SK-N-SH (cell line): ENCODE data around the gene TCF15.

Experiments
- CHD2 ChIP-seq: fragments of 150-350 bp; IDR thresholded peaks from 2 replicates; pipeline ENCODE4 v1.6.1; 2018; ENCODE audit warnings: low read length; ENCODE audit not compliant: partially characterized antibody
- EP300 ChIP-seq, 2 experiments: IDR thresholded peaks; 2 replicates each; pipeline versions ENCODE4 v1.4.0 to v1.6.1; 2012; ENCODE audit warnings: borderline replicate concordance in 1 of 2, low read depth in 1 of 2, low read length in 1 of 2
- FOSL2 ChIP-seq: IDR thresholded peaks from 2 replicates; pipeline ENCODE4 v1.4.0; 2012; ENCODE audit warnings: low read depth, mild to moderate bottlenecking, moderate library complexity, borderline replicate concordance
- FOXM1 ChIP-seq: IDR thresholded peaks from 2 replicates; pipeline ENCODE4 v1.4.0; 2012; ENCODE audit warnings: low read depth, mild to moderate bottlenecking
- POLR2AphosphoS5 ChIP-seq: IDR thresholded peaks from 2 replicates; pipeline ENCODE4 v1.6.1; 2012; ENCODE audit warnings: low read depth, low read length
- RCOR1 ChIP-seq: fragments of 150-350 bp; IDR thresholded peaks from 2 replicates; pipeline ENCODE4 v1.6.1; 2017; ENCODE audit warnings: antibody characterized with exemption, low read length
- RFX5 ChIP-seq: IDR thresholded peaks from 2 replicates; pipeline ENCODE4 v1.6.1; 2012; ENCODE audit warnings: mild to moderate bottlenecking, improper control_type of control experiment, low read length
- TF ChIP-seq, protein P1 (sequence below): fragments of 200-600 bp; sonication (generic); IDR thresholded peaks from 2 replicates; pipeline ENCODE4 v1.6.1; 2017; ENCODE audit warnings: antibody characterized with exemption, mild to moderate bottlenecking, moderate library complexity
- TF ChIP-seq, protein P2 (sequence below): IDR thresholded peaks from 2 replicates; pipeline ENCODE4 v1.4.0; 2012; ENCODE audit warnings: low read depth
- TF ChIP-seq, protein P3 (sequence below): IDR thresholded peaks from 2 replicates; pipeline ENCODE4; 2012

DNA sequence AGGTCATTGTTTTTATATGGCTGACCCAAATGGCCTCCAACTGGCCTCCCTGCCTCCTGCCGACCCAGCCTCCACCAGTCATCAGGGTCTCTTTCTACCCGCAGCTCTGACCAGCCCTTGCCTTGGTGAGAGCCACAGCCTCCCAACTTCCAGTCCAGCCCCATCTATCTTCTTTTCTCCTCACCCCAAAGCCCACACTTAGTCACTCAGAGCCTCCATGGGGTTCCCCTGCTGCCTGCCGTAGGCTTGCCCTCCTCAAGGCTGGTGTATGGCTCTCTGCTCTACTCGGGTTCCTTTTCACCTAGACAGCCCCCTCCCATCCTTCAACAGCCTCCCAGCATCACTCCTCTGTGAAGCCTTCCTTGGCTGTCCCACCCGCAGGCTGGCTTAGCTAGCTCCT is 18.2 kb downstream of the TCF15 start:
- TF ChIP-seq, protein P1, sequence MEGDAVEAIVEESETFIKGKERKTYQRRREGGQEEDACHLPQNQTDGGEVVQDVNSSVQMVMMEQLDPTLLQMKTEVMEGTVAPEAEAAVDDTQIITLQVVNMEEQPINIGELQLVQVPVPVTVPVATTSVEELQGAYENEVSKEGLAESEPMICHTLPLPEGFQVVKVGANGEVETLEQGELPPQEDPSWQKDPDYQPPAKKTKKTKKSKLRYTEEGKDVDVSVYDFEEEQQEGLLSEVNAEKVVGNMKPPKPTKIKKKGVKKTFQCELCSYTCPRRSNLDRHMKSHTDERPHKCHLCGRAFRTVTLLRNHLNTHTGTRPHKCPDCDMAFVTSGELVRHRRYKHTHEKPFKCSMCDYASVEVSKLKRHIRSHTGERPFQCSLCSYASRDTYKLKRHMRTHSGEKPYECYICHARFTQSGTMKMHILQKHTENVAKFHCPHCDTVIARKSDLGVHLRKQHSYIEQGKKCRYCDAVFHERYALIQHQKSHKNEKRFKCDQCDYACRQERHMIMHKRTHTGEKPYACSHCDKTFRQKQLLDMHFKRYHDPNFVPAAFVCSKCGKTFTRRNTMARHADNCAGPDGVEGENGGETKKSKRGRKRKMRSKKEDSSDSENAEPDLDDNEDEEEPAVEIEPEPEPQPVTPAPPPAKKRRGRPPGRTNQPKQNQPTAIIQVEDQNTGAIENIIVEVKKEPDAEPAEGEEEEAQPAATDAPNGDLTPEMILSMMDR, result no peak
- TF ChIP-seq FOSL2 (no peak), EP300 (IDR thresholded peaks at IDR 0.05; ENCODE audit: borderline replicate concordance in 1 of 2, low read depth in 1 of 2, low read length in 1 of 2) (no peak), RCOR1 (no peak), FOXM1 (no peak), RFX5 (no peak), POLR2AphosphoS5 (no peak), CHD2 (no peak)
- TF ChIP-seq, protein P2, sequence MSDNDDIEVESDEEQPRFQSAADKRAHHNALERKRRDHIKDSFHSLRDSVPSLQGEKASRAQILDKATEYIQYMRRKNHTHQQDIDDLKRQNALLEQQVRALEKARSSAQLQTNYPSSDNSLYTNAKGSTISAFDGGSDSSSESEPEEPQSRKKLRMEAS, result no peak
- TF ChIP-seq, protein P3, sequence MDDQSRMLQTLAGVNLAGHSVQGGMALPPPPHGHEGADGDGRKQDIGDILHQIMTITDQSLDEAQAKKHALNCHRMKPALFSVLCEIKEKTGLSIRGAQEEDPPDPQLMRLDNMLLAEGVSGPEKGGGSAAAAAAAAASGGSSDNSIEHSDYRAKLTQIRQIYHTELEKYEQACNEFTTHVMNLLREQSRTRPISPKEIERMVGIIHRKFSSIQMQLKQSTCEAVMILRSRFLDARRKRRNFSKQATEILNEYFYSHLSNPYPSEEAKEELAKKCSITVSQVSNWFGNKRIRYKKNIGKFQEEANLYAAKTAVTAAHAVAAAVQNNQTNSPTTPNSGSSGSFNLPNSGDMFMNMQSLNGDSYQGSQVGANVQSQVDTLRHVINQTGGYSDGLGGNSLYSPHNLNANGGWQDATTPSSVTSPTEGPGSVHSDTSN, result no peak
